ENCODE data around the gene DLGAP1.

DNA sequence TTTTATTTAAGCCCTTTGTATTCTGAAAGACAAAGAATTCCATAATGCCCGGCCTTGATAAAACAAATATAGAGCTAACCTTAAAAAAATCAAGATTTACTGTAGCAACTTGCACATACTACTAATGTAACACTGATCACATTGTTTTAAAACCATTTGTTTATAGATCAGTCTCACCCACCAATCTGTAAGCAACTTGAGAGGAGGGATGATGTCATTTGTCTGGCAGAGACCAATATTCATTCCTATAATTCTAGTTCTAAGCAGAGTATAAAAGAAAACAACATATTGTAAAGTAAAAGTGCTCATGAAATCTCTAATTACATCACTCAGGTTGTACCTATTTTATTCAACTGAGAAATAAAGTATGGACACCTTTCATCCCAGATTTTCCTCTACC is 624.5 kb downstream of the DLGAP1 start:
- TF ChIP-seq FOXA1 (IDR thresholded peaks at IDR 0.05) (no peak), SP1 (IDR thresholded peaks at IDR 0.05) (no peak), BHLHE40 (IDR thresholded peaks at IDR 0.05; ENCODE audit: borderline replicate concordance) (no peak), TARDBP (IDR thresholded peaks at IDR 0.05) (no peak), L3MBTL2 (conservative IDR thresholded peaks at IDR 0.05) (no peak), ELF4 (IDR thresholded peaks at IDR 0.05) (no peak), FOXM1 (IDR thresholded peaks at IDR 0.05; ENCODE audit: borderline replicate concordance) (no peak), CTBP1 (IDR thresholded peaks at IDR 0.05; ENCODE audit: borderline replicate concordance) (no peak), PKNOX1 (IDR thresholded peaks at IDR 0.05) (no peak), HDGF (IDR thresholded peaks at IDR 0.05; ENCODE audit: borderline replicate concordance) (no peak), SUZ12 (IDR thresholded peaks at IDR 0.05) (no peak), ZNF384 (IDR thresholded peaks at IDR 0.05) (no peak), LEF1 (IDR thresholded peaks at IDR 0.05; ENCODE audit: borderline replicate concordance) (no peak)
